Endothelial cell (in vitro differentiated cells): ENCODE data around the gene DNAH8. TPM values are rescaled to one million over a fixed set of nuclear protein-coding genes. Genes with fewer than 3 reads are reported as not detected.
A peak's percentile ranks its signal among the peaks of the same experiment; 100 is the strongest.

Source experiments
- DNase-seq: peaks from one replicate; pipeline ENCODE4 v3.0.0; 2021; ENCODE audit warnings: low spot score
- H3K27ac Mint-ChIP-seq: one replicate; pipeline ENCODE4 v1.8.0; 2021; ENCODE audit warnings: mixed read lengths, inconsistent platforms; ENCODE audit not compliant: unreplicated experiment
- H3K27me3 Mint-ChIP-seq: one replicate; pipeline ENCODE4 v1.8.0; 2021; ENCODE audit warnings: mild to moderate bottlenecking, moderate library complexity, mixed read lengths, inconsistent platforms; ENCODE audit not compliant: unreplicated experiment
- H3K36me3 Mint-ChIP-seq: one replicate; pipeline ENCODE4 v1.8.0; 2021; ENCODE audit warnings: mild to moderate bottlenecking, low read depth, mixed read lengths, inconsistent platforms; ENCODE audit not compliant: unreplicated experiment
- H3K4me1 Mint-ChIP-seq: one replicate; pipeline ENCODE4 v1.8.0; 2021; ENCODE audit warnings: mild to moderate bottlenecking, mixed read lengths, inconsistent platforms; ENCODE audit not compliant: unreplicated experiment
- H3K4me3 Mint-ChIP-seq: one replicate; pipeline ENCODE4 v1.8.0; 2021; ENCODE audit warnings: mild to moderate bottlenecking, mixed read lengths, inconsistent platforms; ENCODE audit not compliant: unreplicated experiment
- H3K9me3 Mint-ChIP-seq: one replicate; pipeline ENCODE4 v1.8.0; 2021; ENCODE audit warnings: mixed read lengths, inconsistent platforms; ENCODE audit not compliant: unreplicated experiment
- total RNA-seq: library from RNA; stranded (reverse); fragmentation: NEBNext Ultra II Directional; extraction: Animal tissue kit (Norgen Biotek cat#: 25700); gene quantifications from one replicate; pipeline ENCODE4 v1.2.1, GENCODE V29; 2021; ENCODE audit not compliant: unreplicated experiment
- TF ChIP-seq, protein P1 (sequence below): fragments of 200-600 bp; sonication (generic); IDR thresholded peaks from one replicate; pipeline ENCODE4 v1.5.0; 2021; ENCODE audit warnings: antibody characterized with exemption; ENCODE audit not compliant: unreplicated experiment

The DNAH8 gene
- total RNA-seq, 1 donor from 2014 or later: 0.05 TPM

DNA sequence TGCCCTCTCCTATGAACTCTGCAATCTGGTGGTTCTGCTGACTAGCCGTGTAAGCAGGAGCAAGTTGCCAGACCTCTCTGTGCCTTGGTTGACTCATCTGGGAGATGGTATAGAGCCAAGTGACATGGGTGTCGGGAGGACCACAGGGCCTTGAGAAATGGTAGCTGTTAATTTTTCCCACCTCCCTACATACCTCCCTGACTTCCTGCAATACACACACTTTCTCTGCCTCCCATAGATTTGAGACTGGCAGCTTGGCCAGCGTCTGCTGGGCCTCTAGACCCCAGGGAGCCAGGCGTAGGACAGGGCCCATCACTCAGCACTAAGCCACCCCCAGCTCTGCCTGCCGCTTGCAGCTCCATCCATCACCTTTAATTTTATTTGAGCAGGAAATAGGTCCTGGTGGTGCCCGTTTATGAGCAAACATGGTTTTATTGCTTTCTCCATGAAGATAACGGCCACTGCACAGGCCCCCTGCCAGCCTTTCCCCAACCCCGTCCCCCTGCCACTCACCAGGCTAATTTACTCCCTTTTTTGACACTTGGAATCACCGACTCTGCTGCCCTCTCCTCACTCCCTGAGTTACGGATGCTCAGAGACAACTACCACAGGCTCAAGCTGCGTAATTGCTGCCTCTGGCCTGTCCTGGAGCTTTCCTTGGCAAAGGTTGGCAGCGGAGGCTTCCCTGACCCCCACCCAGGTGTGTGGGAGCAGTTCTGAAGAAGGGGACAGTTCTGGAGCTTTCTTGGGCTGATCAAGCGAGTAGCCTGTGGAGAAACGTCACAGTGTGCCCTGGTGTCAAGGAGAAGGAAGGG is 344.6 kb downstream of the DNAH8 start:
- TF ChIP-seq, protein P1, sequence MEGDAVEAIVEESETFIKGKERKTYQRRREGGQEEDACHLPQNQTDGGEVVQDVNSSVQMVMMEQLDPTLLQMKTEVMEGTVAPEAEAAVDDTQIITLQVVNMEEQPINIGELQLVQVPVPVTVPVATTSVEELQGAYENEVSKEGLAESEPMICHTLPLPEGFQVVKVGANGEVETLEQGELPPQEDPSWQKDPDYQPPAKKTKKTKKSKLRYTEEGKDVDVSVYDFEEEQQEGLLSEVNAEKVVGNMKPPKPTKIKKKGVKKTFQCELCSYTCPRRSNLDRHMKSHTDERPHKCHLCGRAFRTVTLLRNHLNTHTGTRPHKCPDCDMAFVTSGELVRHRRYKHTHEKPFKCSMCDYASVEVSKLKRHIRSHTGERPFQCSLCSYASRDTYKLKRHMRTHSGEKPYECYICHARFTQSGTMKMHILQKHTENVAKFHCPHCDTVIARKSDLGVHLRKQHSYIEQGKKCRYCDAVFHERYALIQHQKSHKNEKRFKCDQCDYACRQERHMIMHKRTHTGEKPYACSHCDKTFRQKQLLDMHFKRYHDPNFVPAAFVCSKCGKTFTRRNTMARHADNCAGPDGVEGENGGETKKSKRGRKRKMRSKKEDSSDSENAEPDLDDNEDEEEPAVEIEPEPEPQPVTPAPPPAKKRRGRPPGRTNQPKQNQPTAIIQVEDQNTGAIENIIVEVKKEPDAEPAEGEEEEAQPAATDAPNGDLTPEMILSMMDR: no peak
- Mint-ChIP-seq H3K4me3 (peak overlapping the region; percentile 39), H3K27me3 (peaks cover 13% of the 10 kb centered on the region), H3K9me3 (no peaks in the 10 kb centered on the region), H3K36me3 (peaks cover 34% of the 10 kb centered on the region), H3K27ac (no peak overlapping the region), H3K4me1 (no peaks in the 10 kb centered on the region)
- DNase-seq: no peak

DNA sequence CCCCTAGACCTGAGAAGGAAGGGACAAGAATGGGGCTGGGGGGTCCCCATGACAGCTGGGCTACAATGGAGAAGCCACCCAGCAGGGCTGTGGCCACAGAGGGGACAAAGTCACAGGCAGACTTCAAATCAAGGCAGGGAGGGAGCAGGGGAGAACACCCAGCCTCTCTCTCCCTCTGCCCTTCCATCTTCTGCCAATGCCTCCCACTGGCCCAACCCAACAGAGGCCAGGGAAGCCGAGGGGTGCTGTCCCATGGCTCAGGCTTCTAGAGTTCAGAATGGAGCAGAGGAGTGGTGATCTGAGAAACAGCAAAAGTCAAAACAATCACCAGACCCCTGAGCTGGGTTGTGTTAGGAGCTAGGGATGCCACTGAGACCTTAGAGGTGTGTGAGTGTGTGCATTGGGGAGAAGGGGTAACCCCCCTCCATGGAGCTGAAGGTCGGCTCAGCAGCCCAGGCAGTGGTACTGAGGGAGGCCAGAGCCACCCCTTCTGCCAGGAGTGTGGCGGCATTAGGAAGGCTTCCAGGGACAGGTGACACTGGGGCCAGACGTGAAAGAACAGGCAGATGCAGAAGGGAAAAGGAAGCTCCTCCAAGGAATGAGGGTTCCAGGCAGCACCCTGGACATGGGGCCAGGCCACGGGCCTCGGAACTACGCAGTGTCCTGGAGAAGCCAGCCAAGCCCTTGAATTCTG is 345.5 kb downstream of the DNAH8 start:
- H3K27me3 Mint-ChIP-seq: peaks cover 16% of the 10 kb centered on the region
- DNase-seq: no peak
- H3K36me3 Mint-ChIP-seq: peaks cover 40% of the 10 kb centered on the region
- H3K9me3 Mint-ChIP-seq: no peaks in the 10 kb centered on the region
- TF ChIP-seq, protein P1: no peak
- no peaks in the 10 kb centered on the region for H3K4me1 Mint-ChIP-seq
- no peak overlapping the region for H3K4me3 Mint-ChIP-seq
- H3K27ac Mint-ChIP-seq: no peak overlapping the region

DNA sequence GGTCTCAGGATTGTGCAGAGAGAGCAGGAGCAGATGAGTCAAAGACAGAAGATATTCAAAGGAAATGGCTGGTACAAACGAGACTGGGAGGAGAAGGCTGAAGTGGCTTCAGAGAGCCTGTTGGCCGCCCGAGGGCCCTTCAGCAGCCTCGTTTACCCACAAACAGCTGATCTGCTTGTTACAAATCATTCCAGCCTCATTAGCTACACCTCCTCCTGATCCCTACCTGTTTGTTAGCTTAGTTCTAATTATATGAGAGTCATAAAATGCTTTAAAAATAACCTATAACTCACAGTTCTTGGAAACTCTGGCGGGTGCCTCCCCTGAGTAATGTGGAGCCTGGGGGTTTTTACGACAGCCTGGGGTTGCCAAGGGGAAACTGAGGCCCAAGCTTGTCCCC is 346.1 kb downstream of the DNAH8 start:
- no peak overlapping the region for H3K4me3 Mint-ChIP-seq
- no peaks in the 10 kb centered on the region for H3K9me3 Mint-ChIP-seq

DNA sequence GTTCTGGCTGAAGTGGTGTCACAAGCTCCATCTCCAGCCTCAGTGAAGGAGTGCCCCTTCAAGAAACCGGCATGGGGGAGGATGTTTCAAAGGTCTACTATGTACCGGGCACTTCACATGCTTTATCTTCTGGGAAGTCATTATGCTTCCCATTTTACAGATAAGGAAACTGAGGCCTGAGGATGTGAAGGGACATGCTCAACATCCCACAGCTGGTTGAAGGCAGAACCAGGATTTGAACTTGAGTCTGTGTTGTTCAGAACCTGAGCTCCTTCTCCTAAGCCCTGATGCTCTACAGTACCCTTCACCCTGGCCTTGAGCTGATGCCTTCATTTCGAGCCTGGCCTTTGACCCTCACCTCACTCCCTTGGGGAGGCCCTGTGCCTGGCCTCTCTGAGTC is 346.5 kb downstream of the DNAH8 start:
- H3K27me3 Mint-ChIP-seq: peaks cover 16% of the 10 kb centered on the region
- no peaks in the 10 kb centered on the region for H3K9me3 Mint-ChIP-seq
- peaks cover 41% of the 10 kb centered on the region for H3K36me3 Mint-ChIP-seq
- H3K4me1 Mint-ChIP-seq: no peaks in the 10 kb centered on the region
- TF ChIP-seq, protein P1: no peak
- DNase-seq: no peak
- H3K27ac Mint-ChIP-seq: no peak overlapping the region
- H3K4me3 Mint-ChIP-seq: no peak overlapping the region

More for the DNA sequence above, 346.1 kb downstream of the DNAH8 start:
- TF ChIP-seq, protein P1: no peak
- H3K27me3 Mint-ChIP-seq: peaks cover 18% of the 10 kb centered on the region
- H3K4me1 Mint-ChIP-seq: no peaks in the 10 kb centered on the region
- H3K36me3 Mint-ChIP-seq: peaks cover 39% of the 10 kb centered on the region
- no peak overlapping the region for H3K27ac Mint-ChIP-seq
- no peak for DNase-seq
